HL-60 (cell line): ENCODE measurements around the gene TRIO.
A peak's percentile ranks its signal among the peaks of the same experiment; 100 is the strongest.

Source experiments
- DNase-seq, 2 experiments: peaks; one replicate each; pipeline ENCODE4 v3.0.0-alpha.2; 2010 to 2020; ENCODE audit warnings: low read depth in 1 of 2, low spot score in 1 of 2
- H3K27ac ChIP-seq: fragments of 250-450 bp; sonication (Bioruptor Pico); replicated peaks from 2 replicates; pipeline ENCODE4 v1.5.1; 2020; ENCODE audit warnings: mild to moderate bottlenecking, moderate library complexity
- H3K27me3 ChIP-seq: fragments of 250-450 bp; sonication (Bioruptor Pico); 2 replicates; pipeline ENCODE4 v1.5.1; 2021; ENCODE audit warnings: mild to moderate bottlenecking, moderate library complexity; ENCODE audit not compliant: insufficient read depth, poor library complexity, severe bottlenecking
- H3K4me3 ChIP-seq: replicated peaks from 2 replicates; pipeline ENCODE4 v1.5.1; 2011; ENCODE audit warnings: mild to moderate bottlenecking, control low read depth, low read length; ENCODE audit not compliant: insufficient read depth
- GABPA ChIP-seq: IDR thresholded peaks from 2 replicates; pipeline ENCODE4 v1.6.1; 2012; ENCODE audit warnings: low read depth
- POLR2AphosphoS5 ChIP-seq: IDR thresholded peaks from 2 replicates; pipeline ENCODE4 v1.6.1; 2012; ENCODE audit warnings: low read depth
- REST ChIP-seq: IDR thresholded peaks from 2 replicates; pipeline ENCODE4 v1.6.1; 2012; ENCODE audit warnings: low read depth; ENCODE audit not compliant: insufficient replicate concordance
- SPI1 ChIP-seq: IDR thresholded peaks from 2 replicates; pipeline ENCODE4 v1.6.1; 2012; ENCODE audit warnings: low read depth, mild to moderate bottlenecking, borderline replicate concordance
- TF ChIP-seq, protein P1 (sequence below): IDR thresholded peaks from one replicate; pipeline ENCODE4 v1.5.1; 2011; ENCODE audit warnings: low read length, control low read depth, inconsistent platforms; ENCODE audit not compliant: insufficient read depth

TRIO gene

GRCh38 chr5:14155075-14155474 is 11.9 kb downstream of the TRIO start:
- peak overlapping the region; percentile 50 for H3K27ac ChIP-seq
- H3K27me3 ChIP-seq, result no peaks in the 10 kb centered on the region
- TF ChIP-seq SPI1, result peak; percentile 84
- TF ChIP-seq GABPA, result no peak
- no peak for TF ChIP-seq POLR2AphosphoS5
- TF ChIP-seq, protein P1, sequence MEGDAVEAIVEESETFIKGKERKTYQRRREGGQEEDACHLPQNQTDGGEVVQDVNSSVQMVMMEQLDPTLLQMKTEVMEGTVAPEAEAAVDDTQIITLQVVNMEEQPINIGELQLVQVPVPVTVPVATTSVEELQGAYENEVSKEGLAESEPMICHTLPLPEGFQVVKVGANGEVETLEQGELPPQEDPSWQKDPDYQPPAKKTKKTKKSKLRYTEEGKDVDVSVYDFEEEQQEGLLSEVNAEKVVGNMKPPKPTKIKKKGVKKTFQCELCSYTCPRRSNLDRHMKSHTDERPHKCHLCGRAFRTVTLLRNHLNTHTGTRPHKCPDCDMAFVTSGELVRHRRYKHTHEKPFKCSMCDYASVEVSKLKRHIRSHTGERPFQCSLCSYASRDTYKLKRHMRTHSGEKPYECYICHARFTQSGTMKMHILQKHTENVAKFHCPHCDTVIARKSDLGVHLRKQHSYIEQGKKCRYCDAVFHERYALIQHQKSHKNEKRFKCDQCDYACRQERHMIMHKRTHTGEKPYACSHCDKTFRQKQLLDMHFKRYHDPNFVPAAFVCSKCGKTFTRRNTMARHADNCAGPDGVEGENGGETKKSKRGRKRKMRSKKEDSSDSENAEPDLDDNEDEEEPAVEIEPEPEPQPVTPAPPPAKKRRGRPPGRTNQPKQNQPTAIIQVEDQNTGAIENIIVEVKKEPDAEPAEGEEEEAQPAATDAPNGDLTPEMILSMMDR, result no peak
- DNase-seq, result peak in 1 of 2 experiments; percentile 29
- no peak overlapping the region for H3K4me3 ChIP-seq

DNA sequence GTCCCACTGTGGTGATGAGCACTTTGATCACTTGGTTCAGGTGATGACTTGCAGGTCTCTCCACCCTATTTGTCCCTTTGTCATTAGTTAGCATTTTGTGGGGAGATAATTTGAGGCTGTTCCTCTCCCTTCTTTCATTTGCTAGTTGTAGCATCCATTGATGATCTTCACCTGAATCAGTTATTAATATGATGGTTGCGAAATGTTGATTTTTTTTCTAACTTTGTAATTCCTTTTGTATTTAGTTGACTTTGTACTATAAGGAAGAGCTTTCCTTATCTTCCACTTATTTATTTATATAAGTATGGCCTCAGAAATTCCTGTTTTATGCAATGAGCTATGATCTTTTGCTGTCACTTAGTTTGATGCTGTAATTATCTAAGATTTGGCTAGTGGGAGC is 12.6 kb downstream of the TRIO start:
- Histone ChIP-seq H3K27me3 (no peaks in the 10 kb centered on the region), H3K27ac (no peak overlapping the region), H3K4me3 (no peak overlapping the region)
- TF ChIP-seq, protein P1, result no peak
- TF ChIP-seq POLR2AphosphoS5 (no peak), SPI1 (no peak), REST (no peak), GABPA (no peak)
- DNase-seq, result no peak

GRCh38 chr5:14156290-14156649 is 13.1 kb downstream of the TRIO start:
- DNase-seq, result no peak
- peak overlapping the region; percentile 59 for H3K27ac ChIP-seq
- no peak for TF ChIP-seq REST
- TF ChIP-seq SPI1, result no peak
- TF ChIP-seq POLR2AphosphoS5, result no peak
- TF ChIP-seq, protein P1, result no peak
- TF ChIP-seq GABPA, result no peak
- H3K4me3 ChIP-seq, result no peak overlapping the region
- H3K27me3 ChIP-seq, result no peaks in the 10 kb centered on the region

- DNase-seq, result peak in 1 of 2 experiments; percentile 61
- Histone ChIP-seq H3K4me3 (no peak overlapping the region), H3K27me3 (no peaks in the 10 kb centered on the region), H3K27ac (peak overlapping the region; percentile 59)
- no peak for TF ChIP-seq GABPA
- TF ChIP-seq, protein P1, result no peak
- no peak for TF ChIP-seq POLR2AphosphoS5
- no peak for TF ChIP-seq REST
- no peak for TF ChIP-seq SPI1
Observed at GRCh38 chr5:14156650-14157492, 13.7 kb downstream of the TRIO start.
